Testis (tissue), 2 donors: ENCODE results near the gene PRPF40A.

ENCODE experiments used
- CTCF ChIP-seq, 3 experiments: fragments of 450-650 bp in 2 of 3; fragments of 200-600 bp in 1 of 3; sonication (generic) in 1 of 3; IDR thresholded peaks; one replicate each; pipeline ENCODE4 v1.5.1; 2016 to 2019; ENCODE audit warnings: antibody characterized with exemption in 3 of 3, mild to moderate bottlenecking in 2 of 3, moderate library complexity in 1 of 3
- POLR2A ChIP-seq: fragments of 450-650 bp; IDR thresholded peaks from one replicate; pipeline ENCODE4 v1.6.1; 2017; ENCODE audit warnings: antibody characterized with exemption, mild to moderate bottlenecking, moderate library complexity

DNA sequence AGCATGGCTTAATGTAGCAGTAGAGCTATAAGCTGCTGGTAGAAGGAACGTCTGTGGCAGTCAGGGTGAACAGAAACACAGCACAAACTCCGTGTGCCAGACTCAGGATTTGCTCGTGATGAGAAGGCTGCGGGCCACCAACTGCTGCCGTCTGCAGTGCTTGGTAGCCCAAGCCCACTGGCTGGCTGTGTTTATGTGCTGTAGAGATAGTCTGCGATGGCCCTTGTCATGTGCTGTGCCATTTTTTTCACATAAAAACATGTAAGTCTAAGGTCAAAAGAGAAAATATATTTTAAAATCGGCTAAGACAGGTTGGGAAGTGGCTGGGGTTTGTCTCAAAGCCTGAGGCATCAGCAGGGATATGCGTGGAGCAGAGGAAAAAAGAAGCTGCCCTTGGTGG is 78.7 kb downstream of the PRPF40A start:
- TF ChIP-seq CTCF (IDR thresholded peaks at IDR 0.05) (no peak), POLR2A (no peak)
